Prostate gland (tissue), 2 donors: Measurements from ENCODE around the gene FAM120B.

ENCODE experiments used
- POLR2A ChIP-seq: fragments of 450-650 bp; IDR thresholded peaks from one replicate; pipeline ENCODE4 v1.6.1; 2016; ENCODE audit warnings: antibody characterized with exemption, mild to moderate bottlenecking
- POLR2AphosphoS5 ChIP-seq: sonication (generic); formaldehyde crosslinking; IDR thresholded peaks from one replicate; pipeline ENCODE4 v1.6.1; 2017; ENCODE audit warnings: antibody characterized with exemption
- TF ChIP-seq, protein P1 (sequence below), 4 experiments: fragments of 200-600 bp in 2 of 4; fragments of 450-650 bp in 2 of 4; sonication (generic) in 2 of 4; IDR thresholded peaks; 1 replicate in 3 of 4; 2 replicates in 1 of 4; pipeline ENCODE4 v1.5.1; 2016 to 2019; ENCODE audit warnings: antibody characterized with exemption in 4 of 4, mild to moderate bottlenecking in 2 of 4, moderate library complexity in 2 of 4

DNA sequence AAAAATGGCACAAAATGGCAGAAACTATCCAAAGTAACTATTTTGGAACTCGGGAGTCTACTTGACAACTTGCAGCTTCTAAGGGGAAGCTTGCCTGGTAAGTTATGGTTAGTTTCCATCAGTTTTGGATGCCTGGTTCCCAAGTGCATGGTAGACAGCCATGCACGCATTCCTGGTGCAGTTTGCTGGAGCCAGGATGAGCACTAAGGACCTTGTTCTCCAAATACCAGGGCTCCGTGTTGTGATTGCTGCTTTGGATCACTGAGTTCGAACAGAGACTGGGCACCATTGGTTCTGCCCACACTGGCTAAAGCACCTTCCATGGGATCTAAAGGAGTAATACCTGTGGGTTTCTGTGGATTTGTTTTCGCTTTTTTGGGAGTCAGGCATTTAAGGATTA, 103.7 kb downstream of the FAM120B start:
- TF ChIP-seq, protein P1, sequence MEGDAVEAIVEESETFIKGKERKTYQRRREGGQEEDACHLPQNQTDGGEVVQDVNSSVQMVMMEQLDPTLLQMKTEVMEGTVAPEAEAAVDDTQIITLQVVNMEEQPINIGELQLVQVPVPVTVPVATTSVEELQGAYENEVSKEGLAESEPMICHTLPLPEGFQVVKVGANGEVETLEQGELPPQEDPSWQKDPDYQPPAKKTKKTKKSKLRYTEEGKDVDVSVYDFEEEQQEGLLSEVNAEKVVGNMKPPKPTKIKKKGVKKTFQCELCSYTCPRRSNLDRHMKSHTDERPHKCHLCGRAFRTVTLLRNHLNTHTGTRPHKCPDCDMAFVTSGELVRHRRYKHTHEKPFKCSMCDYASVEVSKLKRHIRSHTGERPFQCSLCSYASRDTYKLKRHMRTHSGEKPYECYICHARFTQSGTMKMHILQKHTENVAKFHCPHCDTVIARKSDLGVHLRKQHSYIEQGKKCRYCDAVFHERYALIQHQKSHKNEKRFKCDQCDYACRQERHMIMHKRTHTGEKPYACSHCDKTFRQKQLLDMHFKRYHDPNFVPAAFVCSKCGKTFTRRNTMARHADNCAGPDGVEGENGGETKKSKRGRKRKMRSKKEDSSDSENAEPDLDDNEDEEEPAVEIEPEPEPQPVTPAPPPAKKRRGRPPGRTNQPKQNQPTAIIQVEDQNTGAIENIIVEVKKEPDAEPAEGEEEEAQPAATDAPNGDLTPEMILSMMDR (IDR thresholded peaks at IDR 0.05): no peak
- TF ChIP-seq POLR2A: no peak
- TF ChIP-seq POLR2AphosphoS5: no peak
